GM23338 (cell line): Measurements from ENCODE around the gene NR1D1. TPM values are rescaled to one million over a fixed set of nuclear protein-coding genes. Genes with fewer than 3 reads are reported as not detected.

Experiments used
- ATAC-seq: fragments of 200-7000 bp; cut with Tn5 transposase; 3 replicates; pipeline ENCODE4 v1.9.1; 2020
- DNase-seq: peaks from one replicate; pipeline ENCODE4 v3.0.0-alpha.2; 2015; ENCODE audit warnings: low spot score
- H2AFZ ChIP-seq: fragments of 200-600 bp; sonication (generic); 2 replicates; pipeline ENCODE4 v1.8.0; 2016; ENCODE audit warnings: antibody characterized with exemption, mild to moderate bottlenecking, moderate library complexity
- H3F3A ChIP-seq: fragments of 200-600 bp; sonication (generic); replicated peaks from 2 replicates; pipeline ENCODE4 v1.8.0; 2017; ENCODE audit warnings: antibody characterized with exemption, mixed run types, low read depth
- H3K27ac ChIP-seq: fragments of 200-600 bp; sonication (generic); 2 replicates; pipeline ENCODE4 v1.6.1; 2016; ENCODE audit warnings: low read depth
- H3K27me3 ChIP-seq: fragments of 200-600 bp; sonication (generic); 2 replicates; pipeline ENCODE4 v1.8.0; 2016; ENCODE audit warnings: mild to moderate bottlenecking, mixed run types, moderate library complexity; ENCODE audit not compliant: insufficient read depth
- H3K36me3 ChIP-seq: fragments of 200-600 bp; sonication (generic); 2 replicates; pipeline ENCODE4 v1.8.0; 2016; ENCODE audit warnings: mild to moderate bottlenecking; ENCODE audit not compliant: insufficient read depth
- H3K4me1 ChIP-seq: fragments of 200-600 bp; sonication (generic); 2 replicates; pipeline ENCODE4 v1.8.0; 2016; ENCODE audit warnings: mild to moderate bottlenecking, moderate library complexity; ENCODE audit not compliant: insufficient read depth
- H3K4me2 ChIP-seq: fragments of 200-600 bp; sonication (generic); 2 replicates; pipeline ENCODE4 v1.7.1; 2017; ENCODE audit warnings: mixed run types
- H3K4me3 ChIP-seq: fragments of 200-600 bp; sonication (generic); 2 replicates; pipeline ENCODE4 v1.6.1; 2016; ENCODE audit warnings: mixed run types
- H3K79me2 ChIP-seq: fragments of 200-600 bp; sonication (generic); replicated peaks from 2 replicates; pipeline ENCODE4 v1.8.0; 2017; ENCODE audit warnings: mild to moderate bottlenecking; ENCODE audit not compliant: insufficient read depth
- H3K9me2 ChIP-seq: fragments of 200-600 bp; sonication (generic); 2 replicates; pipeline ENCODE4 v1.8.0; 2017; ENCODE audit not compliant: insufficient read depth
- H4K20me1 ChIP-seq: fragments of 200-600 bp; sonication (generic); replicated peaks from 2 replicates; pipeline ENCODE4 v1.8.0; 2017; ENCODE audit warnings: mild to moderate bottlenecking; ENCODE audit not compliant: insufficient read depth
- H3K27ac Mint-ChIP-seq: 2 replicates; pipeline ENCODE4 v1.8.0; 2020; ENCODE audit warnings: inconsistent platforms, mild to moderate bottlenecking, moderate library complexity, mixed read lengths
- H3K27me3 Mint-ChIP-seq: 3 replicates; pipeline ENCODE4 v1.8.0; 2022; ENCODE audit warnings: low read depth, mild to moderate bottlenecking, moderate library complexity, mixed read lengths, inconsistent platforms; ENCODE audit not compliant: insufficient read depth, poor library complexity
- H3K36me3 Mint-ChIP-seq: 3 replicates; pipeline ENCODE4 v1.8.0; 2021; ENCODE audit warnings: low read depth, mild to moderate bottlenecking, inconsistent platforms, moderate library complexity, mixed read lengths
- H3K4me1 Mint-ChIP-seq: 3 replicates; pipeline ENCODE4 v1.8.0; 2020; ENCODE audit warnings: mild to moderate bottlenecking, inconsistent platforms, mixed read lengths
- H3K4me3 Mint-ChIP-seq: 3 replicates; pipeline ENCODE4 v1.8.0; 2021; ENCODE audit warnings: moderate library complexity, mild to moderate bottlenecking, inconsistent platforms, mixed read lengths
- H3K9me3 Mint-ChIP-seq: 3 replicates; pipeline ENCODE4 v1.8.0; 2020; ENCODE audit warnings: moderate library complexity, mild to moderate bottlenecking, inconsistent platforms, mixed read lengths
- CREB1 ChIP-seq: fragments of 250-450 bp; sonication (Bioruptor Pico); IDR thresholded peaks from 2 replicates; pipeline ENCODE4 v1.5.0; 2020; ENCODE audit warnings: low read depth, mild to moderate bottlenecking, moderate library complexity
- EZH2 ChIP-seq: fragments of 200-600 bp; sonication (generic); IDR thresholded peaks from one replicate; pipeline ENCODE4 v1.8.0; 2017; ENCODE audit warnings: antibody characterized with exemption, mild to moderate bottlenecking, low read depth; ENCODE audit not compliant: unreplicated experiment
- EZH2phosphoT487 ChIP-seq: fragments of 200-600 bp; sonication (generic); IDR thresholded peaks from one replicate; pipeline ENCODE4 v1.8.1; 2018; ENCODE audit warnings: antibody characterized with exemption; ENCODE audit not compliant: unreplicated experiment
- JUNB ChIP-seq: IDR thresholded peaks from one replicate; pipeline ENCODE4 v1.6.1; 2016; ENCODE audit warnings: antibody characterized with exemption; ENCODE audit not compliant: unreplicated experiment
- NANOG ChIP-seq: IDR thresholded peaks from 2 replicates; pipeline ENCODE4 v1.6.1; 2016; ENCODE audit warnings: antibody characterized with exemption, borderline replicate concordance
- POLR2AphosphoS5 ChIP-seq: IDR thresholded peaks from 2 replicates; pipeline ENCODE4 v1.6.1; 2016; ENCODE audit warnings: antibody characterized with exemption, low read depth
- STAT1 ChIP-seq: IDR thresholded peaks from one replicate; pipeline ENCODE4 v1.6.1; 2016; ENCODE audit warnings: antibody characterized with exemption; ENCODE audit not compliant: unreplicated experiment
- ZNF114 ChIP-seq: fragments of 250-450 bp; sonication (Bioruptor Pico); IDR thresholded peaks from 2 replicates; pipeline ENCODE4 v1.5.0; 2020; ENCODE audit warnings: mild to moderate bottlenecking, moderate library complexity
- ZNF331 ChIP-seq: fragments of 250-450 bp; sonication (Bioruptor Pico); IDR thresholded peaks from 2 replicates; pipeline ENCODE4 v1.5.0; 2020; ENCODE audit warnings: low read depth, mild to moderate bottlenecking, moderate library complexity
- polyA plus RNA-seq: library from polyadenylated mRNA; unstranded; fragments of >200 nt; fragmentation: Nextera tagmentation; extraction: Ambion mirVana; gene quantifications from 2 replicates; pipeline ENCODE4 v1.2.1, GENCODE V29; 2016
- total RNA-seq: library from RNA; depleted of rRNA; stranded (reverse); fragments of >200 nt; shearing (Covaris generic); gene quantifications from 2 replicates; pipeline ENCODE4 v1.2.3, GENCODE V29; 2014
- TF ChIP-seq, protein P1 (sequence below), 2 experiments: fragments of 200-600 bp in 1 of 2; sonication (generic) in 1 of 2; conservative IDR thresholded peaks; 2 replicates each; pipeline versions ENCODE4 v1.5.1 to v1.6.1; 2016 to 2017; ENCODE audit warnings: antibody characterized with exemption in 2 of 2, low read depth in 2 of 2, mild to moderate bottlenecking in 2 of 2, moderate library complexity in 1 of 2
- TF ChIP-seq, protein P2 (sequence below): IDR thresholded peaks from 2 replicates; pipeline ENCODE4 v1.6.1; 2016; ENCODE audit warnings: antibody characterized with exemption

The NR1D1 gene
- total and polyA plus RNA-seq, 2 experiments from 2014 or later = 3.3 to 4.2 TPM

DNA sequence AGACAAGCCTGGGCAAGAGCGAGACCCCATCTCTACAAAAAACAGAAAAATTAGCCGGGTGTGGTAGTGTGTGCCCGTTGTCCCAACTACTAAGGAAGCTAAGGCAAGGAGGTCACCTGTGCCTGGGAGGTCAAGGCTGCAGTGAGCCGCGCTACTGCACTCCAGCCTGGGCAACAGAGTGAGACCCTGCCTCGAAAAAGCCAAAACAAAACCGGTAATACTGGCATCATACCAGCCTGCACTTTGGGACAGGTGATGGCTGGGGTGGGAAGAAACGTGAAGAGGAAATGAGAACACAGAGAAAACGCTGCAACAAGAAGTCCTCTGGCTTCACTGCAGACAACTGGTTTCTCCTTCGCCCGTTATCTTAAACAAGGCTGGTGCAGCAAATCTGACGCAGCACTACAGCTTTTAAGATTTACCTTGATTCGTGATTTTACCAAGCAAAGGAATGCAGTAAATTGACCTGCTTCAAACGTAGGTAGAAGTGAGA lies 39.2 kb upstream of the NR1D1 start:
- Mint-ChIP-seq H3K36me3 (peaks cover 66% of the 10 kb centered on the region), H3K27ac (peak overlapping the region; percentile 98), H3K27me3 (peaks cover 13% of the 10 kb centered on the region), H3K4me3 (peak overlapping the region; percentile 90), H3K4me1 (peaks cover 21% of the 10 kb centered on the region), H3K9me3 (peaks cover 3% of the 10 kb centered on the region; the same call in 2 of the 3 replicates)
- Histone ChIP-seq H3F3A (peaks cover 23% of the 10 kb centered on the region), H3K4me2 (peak overlapping the region; percentile 84), H3K36me3 (peaks cover 37% of the 10 kb centered on the region), H3K27me3 (no peaks in the 10 kb centered on the region), H2AFZ (no peak overlapping the region), H3K79me2 (peaks cover 62% of the 10 kb centered on the region), H3K4me3 (peak overlapping the region; percentile 85), H3K4me1 (peaks cover 9% of the 10 kb centered on the region; the same call in 1 of the 2 replicates), H4K20me1 (peaks cover 11% of the 10 kb centered on the region; the same call in 1 of the 2 replicates), H3K27ac (peak overlapping the region; percentile 98), H3K9me2 (no peaks in the 10 kb centered on the region)
- DNase-seq = no peak
- no peak for TF ChIP-seq NANOG
- no peak for TF ChIP-seq ZNF331
- TF ChIP-seq EZH2phosphoT487 = no peak
- TF ChIP-seq, protein P1, sequence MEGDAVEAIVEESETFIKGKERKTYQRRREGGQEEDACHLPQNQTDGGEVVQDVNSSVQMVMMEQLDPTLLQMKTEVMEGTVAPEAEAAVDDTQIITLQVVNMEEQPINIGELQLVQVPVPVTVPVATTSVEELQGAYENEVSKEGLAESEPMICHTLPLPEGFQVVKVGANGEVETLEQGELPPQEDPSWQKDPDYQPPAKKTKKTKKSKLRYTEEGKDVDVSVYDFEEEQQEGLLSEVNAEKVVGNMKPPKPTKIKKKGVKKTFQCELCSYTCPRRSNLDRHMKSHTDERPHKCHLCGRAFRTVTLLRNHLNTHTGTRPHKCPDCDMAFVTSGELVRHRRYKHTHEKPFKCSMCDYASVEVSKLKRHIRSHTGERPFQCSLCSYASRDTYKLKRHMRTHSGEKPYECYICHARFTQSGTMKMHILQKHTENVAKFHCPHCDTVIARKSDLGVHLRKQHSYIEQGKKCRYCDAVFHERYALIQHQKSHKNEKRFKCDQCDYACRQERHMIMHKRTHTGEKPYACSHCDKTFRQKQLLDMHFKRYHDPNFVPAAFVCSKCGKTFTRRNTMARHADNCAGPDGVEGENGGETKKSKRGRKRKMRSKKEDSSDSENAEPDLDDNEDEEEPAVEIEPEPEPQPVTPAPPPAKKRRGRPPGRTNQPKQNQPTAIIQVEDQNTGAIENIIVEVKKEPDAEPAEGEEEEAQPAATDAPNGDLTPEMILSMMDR (conservative IDR thresholded peaks at IDR 0.05; ENCODE audit: low read depth in 2 of 2) = no peak
- TF ChIP-seq CREB1 (CRISPR knock-in tag) = no peak
- TF ChIP-seq JUNB = no peak
- TF ChIP-seq ZNF114 = no peak
- TF ChIP-seq POLR2AphosphoS5 = no peak
- TF ChIP-seq, protein P2, sequence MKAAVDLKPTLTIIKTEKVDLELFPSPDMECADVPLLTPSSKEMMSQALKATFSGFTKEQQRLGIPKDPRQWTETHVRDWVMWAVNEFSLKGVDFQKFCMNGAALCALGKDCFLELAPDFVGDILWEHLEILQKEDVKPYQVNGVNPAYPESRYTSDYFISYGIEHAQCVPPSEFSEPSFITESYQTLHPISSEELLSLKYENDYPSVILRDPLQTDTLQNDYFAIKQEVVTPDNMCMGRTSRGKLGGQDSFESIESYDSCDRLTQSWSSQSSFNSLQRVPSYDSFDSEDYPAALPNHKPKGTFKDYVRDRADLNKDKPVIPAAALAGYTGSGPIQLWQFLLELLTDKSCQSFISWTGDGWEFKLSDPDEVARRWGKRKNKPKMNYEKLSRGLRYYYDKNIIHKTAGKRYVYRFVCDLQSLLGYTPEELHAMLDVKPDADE = no peak
- ATAC-seq = no peak

DNA sequence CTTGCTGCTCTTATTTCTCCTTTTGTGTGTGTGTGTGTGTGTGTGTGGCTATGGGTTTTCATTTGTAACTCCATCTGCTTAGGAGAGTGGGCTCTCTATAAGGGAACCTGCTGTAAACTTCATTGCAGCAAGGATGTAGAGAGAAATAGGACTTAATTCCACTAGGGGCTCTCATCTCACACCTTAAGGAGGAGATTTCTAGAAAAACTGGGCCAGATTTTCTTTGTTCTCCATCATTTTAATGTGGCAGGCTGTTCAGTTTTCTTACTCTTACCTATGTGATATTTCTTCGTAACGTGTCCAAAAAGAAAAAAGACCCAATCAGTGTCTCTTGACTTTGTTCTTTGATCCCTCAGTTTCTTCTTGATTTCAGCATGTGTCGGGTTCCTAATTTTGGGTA lies 35.4 kb upstream of the NR1D1 start:
- Histone ChIP-seq H3F3A (peaks cover 37% of the 10 kb centered on the region), H3K36me3 (peaks cover 58% of the 10 kb centered on the region), H2AFZ (no peak overlapping the region), H3K4me1 (peaks cover 4% of the 10 kb centered on the region; the same call in 1 of the 2 replicates), H3K79me2 (peaks cover 33% of the 10 kb centered on the region), H4K20me1 (peaks cover 15% of the 10 kb centered on the region; the same call in 1 of the 2 replicates), H3K4me3 (no peak overlapping the region), H3K9me2 (no peaks in the 10 kb centered on the region), H3K27me3 (no peaks in the 10 kb centered on the region), H3K4me2 (no peak overlapping the region), H3K27ac (peak overlapping the region; percentile 68; the same call in 1 of the 2 replicates)
- no peak overlapping the region for H3K4me3 Mint-ChIP-seq
- H3K27ac Mint-ChIP-seq = 0 out of 2 replicates have a peak overlapping the region, but pooled peaks have one; percentile 6
- H3K36me3 Mint-ChIP-seq = peaks cover 75% of the 10 kb centered on the region
- peaks cover 13% of the 10 kb centered on the region for H3K27me3 Mint-ChIP-seq
- no peak for DNase-seq
- peaks cover 7% of the 10 kb centered on the region; the same call in 2 of the 3 replicates for H3K4me1 Mint-ChIP-seq
- H3K9me3 Mint-ChIP-seq = peaks cover 3% of the 10 kb centered on the region; the same call in 2 of the 3 replicates
- ATAC-seq = no peak
- TF ChIP-seq STAT1 (no peak), NANOG (no peak), EZH2 (no peak), JUNB (no peak), ZNF114 (no peak), POLR2AphosphoS5 (no peak), EZH2phosphoT487 (no peak), ZNF331 (no peak), CREB1 (CRISPR knock-in tag) (no peak)
- TF ChIP-seq, protein P1 (conservative IDR thresholded peaks at IDR 0.05; ENCODE audit: low read depth in 2 of 2) = no peak
